Muscle of arm (tissue), 12 donors: Measurements from ENCODE around the gene TCERG1L. TPM values are rescaled to one million over a fixed set of nuclear protein-coding genes. Genes with fewer than 3 reads are reported as not detected.
A peak's percentile ranks its signal among the peaks of the same experiment; 100 is the strongest.

Experiments used
- DNase-seq: peaks from one replicate; pipeline ENCODE4 v3.0.0-alpha.2; 2013
- polyA plus RNA-seq, 12 donors: library from polyadenylated mRNA; unstranded; fragments of 120-200 nt; gene quantifications; one replicate each; pipeline ENCODE4 v1.2.1, GENCODE V29; 2013; ENCODE audit not compliant: insufficient read length in 12 of 12

TCERG1L gene
- polyA plus RNA-seq, 12 donors = 0.07 to 3.0 (median 0.19) TPM; not detected in 2

DNA sequence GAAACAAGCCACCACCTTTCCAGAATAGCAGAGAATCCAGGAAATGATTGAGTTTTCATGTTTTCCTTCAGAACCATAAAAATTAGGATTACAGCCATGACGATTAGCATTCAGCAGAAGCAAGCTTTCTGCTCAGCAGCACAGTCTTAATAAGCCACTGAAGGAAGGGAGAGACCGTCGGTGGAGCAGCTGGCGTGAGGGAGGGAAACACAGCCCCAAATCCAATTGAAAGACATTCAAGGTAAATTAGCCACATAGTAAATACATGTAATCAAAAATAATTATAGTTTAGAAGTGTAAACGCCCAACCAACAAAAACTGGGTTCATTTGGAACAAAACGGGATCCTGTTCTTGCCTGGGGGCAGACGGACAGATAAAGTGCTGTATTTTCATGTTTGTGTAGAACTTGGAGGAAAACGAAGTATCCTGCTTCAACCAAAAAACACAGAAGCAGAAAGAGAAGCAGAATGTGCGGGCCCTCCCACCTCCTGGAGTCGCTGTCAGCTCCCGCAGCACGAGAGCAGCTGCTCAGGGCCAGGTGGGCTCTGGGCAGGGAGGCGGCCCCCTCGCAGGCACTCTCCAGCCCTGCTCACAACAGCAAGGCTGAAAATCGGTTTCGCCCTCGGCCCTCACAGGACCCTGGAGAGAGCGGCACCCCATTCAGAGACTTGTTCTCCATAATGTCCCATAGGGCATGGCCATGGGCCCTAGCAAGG lies 84.9 kb downstream of the TCERG1L start:
- no peak for DNase-seq

DNA sequence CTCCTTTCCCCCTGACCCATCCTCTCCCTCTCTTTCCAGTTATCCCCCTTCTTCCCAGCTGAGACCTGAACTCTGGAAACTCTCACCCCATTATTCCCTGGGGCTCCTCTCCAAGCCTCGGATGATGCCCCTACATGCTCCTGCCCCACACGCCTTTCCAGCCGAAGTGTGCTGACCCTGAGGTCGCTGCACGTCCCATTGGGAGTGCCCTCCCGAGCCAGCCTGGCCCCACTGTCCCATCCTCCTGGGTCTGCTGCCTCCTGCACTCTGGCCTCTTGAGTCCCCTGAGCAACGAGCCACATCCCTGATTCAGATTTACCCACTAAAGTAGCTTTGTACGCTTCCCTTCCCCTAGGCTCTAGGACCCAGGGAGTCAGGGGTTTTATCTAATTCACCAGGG lies 87.4 kb downstream of the TCERG1L start:
- no peak for DNase-seq

DNA sequence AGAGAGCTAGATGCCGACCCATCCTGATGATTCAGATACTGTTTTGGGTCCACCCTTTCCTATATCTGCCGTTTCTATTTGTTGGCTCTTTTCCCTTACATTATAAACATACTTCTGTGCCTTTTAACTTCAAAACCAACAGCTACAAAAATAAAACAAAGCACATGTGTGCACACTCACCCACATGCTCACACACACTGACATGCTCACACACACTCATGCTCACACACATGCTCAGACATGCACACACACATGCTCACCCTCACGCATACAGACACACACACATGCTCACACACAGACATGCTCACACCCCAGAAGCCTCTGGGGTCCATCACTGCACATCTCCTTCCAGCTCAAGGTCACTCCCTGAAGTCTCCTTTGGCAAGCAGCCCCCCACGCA lies 88.1 kb downstream of the TCERG1L start:
- no peak for DNase-seq

DNA sequence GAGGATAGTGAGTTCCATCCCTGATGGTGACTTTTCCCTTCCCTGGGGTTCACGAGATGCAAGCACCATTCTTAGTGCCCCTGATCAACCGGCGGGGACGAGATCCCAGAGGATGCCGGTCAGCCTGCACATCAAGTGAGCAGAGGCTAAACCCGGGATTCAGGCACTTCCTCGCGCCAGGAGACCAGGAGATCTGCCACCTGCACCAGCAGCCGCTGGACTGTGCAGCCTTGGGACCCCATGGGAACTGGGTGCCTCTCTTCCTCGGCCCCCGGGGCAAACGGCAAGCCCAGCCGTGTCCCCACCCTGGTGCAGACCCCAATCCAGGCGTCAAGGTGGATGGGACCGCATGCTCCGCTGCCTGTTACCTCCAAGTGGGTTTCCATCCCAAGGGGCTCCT lies 88.5 kb downstream of the TCERG1L start:
- no peak for DNase-seq

DNA sequence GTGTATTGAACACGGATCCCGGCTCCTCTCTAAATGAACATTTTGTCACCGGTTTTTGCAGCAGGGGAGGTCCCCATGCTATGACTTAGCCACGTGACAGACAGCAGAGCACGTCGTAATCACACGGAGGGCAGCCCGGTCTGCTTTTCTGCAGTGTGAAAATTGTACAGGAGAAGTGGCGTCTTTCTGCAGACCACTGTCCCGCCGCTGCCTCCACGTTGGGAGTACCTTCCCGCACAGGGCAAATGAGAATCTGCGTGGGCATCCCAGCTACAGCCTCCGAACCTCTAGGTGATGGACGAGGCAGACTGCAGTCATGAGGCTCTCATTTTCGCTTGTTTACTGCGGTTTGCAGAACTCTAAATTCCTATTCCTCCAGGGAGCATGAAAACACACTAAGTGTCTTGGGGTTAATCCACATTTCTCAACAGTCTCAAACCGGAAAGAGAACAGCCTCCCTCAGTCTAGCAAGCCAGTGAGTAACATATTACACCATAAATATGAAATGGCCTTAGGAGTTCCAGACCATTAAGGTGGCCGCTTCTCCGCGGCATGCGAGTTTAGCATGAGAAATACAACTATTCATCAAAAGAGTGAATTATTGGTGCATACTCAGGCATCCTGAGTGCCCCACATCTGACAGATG lies 89.8 kb downstream of the TCERG1L start:
- no peak for DNase-seq

DNA sequence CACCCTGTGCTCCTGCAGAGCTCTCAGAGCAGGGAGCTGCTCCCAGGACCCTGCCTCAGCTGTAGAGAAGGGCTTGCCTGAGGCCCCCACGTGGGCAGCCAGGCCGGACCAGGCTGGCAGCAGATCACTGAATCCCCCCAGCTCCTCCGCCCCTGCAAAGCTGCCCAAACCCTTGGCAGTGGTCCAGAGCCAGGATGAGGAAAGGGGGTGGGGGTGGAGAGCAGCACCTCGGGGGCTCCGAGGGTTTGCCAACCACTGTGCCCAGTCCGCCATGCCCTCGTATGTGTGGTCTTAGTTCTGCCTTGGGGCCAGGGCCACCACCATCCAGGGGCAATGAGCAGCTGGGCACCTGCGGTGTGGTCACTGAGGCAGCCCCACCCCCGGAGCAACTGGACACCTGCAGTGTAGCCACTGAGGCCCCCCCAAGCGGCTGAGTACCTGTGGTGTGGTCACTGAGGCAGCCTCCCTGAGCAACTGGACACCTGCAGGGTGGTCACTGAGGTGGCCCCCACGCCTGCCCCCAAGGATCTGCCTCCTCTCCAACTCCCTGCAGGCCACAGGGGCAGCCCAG lies 90.8 kb downstream of the TCERG1L start:
- DNase-seq = no peak

DNA sequence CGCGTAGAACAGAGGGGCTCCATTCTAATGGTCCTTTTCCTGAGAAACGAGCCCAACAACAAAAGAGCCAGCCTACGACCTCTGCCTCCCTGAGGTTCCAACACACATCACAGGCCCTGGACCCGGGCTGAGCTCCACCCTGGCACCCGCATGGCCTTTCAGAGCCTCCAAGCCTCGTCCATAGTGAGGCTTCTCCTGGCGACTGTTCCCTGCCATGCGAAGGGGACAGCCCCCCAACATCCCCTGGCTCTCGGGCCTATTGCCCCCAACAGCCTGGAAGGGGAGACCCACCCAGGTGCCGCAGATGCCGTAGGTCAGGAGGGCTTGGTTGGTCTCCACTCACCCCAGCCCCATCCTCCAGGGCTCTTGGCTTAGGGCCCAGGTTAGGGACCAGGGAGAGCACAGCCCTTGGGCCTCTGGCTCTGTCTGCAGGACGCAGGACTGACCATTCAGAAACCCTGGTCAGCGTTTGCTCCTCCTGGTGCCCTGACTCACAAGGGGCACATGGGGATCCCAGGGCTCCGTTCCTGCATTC lies 91.5 kb downstream of the TCERG1L start:
- DNase-seq = no peak

DNA sequence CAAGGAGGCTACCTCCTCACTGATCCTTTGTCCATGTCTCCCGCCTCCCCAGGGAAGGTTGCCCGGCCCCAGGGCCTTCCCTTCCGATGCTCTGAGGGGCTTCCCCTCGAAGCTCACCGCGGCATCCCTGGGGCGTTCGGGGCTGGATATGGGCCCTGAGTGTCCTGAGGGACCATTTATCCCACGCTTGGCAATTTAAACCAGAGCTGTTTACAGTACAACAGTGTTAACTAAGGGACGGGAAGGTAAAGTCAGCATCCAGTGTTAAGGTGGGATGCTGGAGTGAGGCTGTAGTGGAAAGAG lies 92.0 kb downstream of the TCERG1L start:
- DNase-seq = no peak

DNA sequence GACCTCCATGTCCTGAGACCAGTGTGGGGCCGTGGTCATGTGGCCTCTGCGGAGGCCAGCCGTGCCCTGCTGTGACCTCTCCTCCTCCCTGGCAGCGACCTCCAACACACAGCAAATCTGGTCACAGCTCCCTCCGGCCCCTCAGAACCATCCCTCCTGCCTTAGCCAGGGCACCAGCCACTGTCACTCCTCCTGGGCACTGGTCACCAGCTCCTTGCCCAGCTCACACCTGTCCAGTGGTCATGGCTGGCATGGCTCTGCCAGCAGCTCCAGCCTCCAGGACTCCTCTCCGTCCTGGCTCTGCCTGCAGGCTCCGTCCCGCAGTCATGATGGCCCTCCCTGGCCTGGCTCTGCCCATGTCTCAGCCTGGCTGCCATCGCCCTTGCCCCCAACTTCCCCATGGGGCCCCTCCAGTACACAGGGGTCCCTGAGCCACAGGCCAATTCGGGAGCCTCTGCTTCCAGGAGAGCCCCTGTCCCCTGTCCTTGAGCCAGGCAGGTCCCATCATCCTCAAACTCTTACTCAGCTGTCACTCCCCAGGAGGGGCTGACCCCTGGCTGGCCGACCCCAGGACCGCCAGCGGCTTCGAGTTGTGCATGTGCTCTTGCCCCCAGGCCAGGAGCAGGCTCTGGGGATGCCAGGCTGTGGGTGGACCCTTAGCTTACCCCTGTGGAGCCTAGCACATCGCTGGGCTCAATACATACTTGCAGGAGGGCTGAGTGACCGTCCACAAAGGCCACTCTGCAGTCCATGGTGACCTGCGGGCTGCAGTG lies 92.5 kb downstream of the TCERG1L start:
- DNase-seq = no peak

DNA sequence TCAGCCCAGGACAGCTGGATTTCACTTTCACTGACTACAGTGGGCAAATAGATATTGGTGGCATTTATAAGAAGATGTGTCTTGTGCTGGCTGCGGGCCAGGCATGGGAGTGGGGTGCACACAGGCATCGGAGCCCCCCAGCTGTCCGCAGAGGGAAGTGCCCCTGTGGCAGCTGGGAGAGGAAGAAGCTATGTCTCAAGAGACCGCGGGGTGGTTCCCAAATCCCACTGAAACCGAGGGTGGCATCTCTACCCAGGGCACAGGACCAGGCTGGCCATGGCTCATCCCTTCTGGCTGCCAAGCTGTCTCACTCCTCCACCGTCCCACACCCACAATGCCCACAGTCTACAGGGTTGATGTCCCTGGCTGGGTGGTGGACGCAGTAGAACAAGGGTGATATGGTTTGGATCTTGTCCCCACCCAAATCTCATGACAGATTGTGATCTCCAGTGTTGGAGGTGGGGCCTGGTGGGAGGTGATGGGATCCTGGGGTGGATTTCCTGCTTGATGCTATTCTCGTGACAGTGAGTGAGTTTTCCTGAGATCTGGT lies 94.8 kb downstream of the TCERG1L start:
- no peak for DNase-seq

DNA sequence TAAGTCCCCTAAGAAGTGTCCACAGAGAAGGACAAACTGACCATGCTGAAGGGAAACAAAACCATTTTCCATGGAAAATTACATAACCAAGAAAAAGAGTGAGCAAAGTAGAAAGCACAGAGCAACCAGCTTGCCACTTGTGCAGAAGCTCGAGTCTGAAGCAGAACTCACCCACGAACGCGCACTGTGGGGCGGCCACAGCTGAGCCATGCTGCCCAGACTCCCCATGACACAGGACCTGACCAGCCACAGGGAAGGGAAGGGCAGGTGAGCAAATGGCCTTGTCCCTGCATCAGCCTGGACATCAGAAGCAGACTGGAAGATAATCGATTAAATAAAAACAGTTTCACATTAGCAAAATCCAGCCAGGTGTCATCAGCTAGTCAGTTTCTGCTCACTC lies 95.7 kb downstream of the TCERG1L start:
- no peak for DNase-seq

DNA sequence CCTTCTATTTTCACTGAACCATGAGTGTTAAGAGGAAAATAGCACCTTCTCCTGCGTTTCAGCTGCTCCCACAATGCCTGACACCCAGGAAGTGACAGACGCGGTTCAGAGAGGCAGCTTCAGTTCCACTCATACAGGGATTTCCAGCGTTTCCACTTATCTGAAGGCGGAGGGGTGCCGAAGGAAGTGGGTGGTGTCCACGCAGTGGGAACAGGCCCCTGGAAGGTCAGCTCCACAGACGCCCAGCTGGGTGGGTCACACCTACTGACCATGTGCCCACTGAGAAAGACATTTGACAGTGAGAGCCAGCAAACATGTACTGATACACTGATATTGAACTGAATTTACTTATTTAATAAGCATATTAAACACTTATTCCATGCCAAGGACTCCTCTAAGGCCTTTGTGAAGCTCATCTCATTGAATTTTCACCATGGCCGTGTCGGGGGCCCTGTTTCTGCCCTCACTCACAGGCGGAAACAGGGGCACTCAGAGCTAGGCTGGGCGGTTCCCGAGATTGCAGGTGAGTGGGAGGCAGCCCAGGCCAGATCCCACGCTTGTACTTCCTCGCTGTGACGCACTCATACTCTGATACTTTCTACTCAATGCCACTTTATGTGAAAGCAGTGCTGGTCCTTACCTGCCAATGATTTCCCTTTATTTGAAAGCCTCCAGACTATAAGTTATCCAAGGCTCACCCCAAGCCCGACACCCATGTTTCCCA lies 96.8 kb downstream of the TCERG1L start:
- no peak for DNase-seq

DNA sequence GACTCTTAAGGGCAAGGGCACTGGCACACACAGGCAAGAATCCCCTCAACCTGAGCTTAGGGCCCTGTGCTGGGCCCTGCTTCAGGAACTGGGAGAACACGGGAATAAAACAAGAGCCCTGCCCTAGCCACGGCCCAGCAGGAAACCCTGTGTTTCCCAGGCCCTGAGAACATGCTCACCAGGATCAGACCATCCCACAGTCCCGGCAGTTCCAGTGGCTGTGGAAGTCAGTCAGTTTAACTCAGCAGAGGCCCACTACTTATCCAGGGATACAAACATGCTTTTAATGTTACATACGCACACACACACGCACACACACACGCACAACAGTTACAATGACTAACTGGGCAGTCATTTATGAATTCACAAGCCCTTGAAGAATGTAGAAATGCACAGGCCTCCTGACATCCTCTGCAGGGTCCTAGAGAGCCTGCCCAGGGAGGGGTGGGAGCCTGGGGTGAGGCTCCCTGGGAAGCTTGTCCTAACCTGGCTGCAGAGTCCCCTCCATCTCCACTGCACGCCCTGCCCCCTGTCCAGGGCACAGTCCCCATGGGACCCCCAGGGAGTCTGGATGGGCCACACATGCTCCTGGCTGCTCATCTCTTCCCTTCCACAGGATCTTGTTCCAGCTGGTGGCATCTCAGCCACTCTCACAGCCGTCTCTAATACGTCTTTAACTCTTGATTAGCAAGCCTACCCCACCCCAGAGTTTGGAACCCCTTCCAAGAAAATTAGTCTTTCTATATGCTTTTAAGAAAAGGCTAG lies 97.6 kb downstream of the TCERG1L start:
- no peak for DNase-seq

DNA sequence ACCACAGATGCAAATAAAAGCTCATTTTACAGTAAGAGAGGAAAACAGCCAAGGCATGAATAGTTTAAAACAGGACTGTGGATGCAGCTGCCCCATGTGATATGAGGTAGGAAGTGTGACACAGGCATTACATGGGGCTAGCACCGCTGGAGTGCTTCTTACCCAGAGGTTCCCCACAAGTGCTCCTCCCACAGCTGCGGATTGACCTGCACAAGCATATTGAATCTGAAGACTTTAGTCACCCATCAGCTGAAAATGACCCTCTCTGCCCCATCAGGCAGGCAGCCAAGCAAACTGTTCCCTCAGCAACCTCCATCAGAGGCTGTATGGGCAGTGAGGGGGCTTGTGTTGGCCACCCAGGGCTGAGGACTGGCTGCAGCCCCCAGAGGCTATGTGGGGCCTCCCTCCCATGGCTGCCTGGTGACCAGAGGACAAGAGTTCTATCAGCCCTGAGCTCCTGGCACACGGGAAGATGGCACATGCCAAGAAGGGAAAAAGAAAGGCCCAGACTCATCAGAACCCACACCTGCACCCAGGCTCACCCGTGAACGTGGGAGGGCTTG lies 98.7 kb downstream of the TCERG1L start:
- DNase-seq = no peak

DNA sequence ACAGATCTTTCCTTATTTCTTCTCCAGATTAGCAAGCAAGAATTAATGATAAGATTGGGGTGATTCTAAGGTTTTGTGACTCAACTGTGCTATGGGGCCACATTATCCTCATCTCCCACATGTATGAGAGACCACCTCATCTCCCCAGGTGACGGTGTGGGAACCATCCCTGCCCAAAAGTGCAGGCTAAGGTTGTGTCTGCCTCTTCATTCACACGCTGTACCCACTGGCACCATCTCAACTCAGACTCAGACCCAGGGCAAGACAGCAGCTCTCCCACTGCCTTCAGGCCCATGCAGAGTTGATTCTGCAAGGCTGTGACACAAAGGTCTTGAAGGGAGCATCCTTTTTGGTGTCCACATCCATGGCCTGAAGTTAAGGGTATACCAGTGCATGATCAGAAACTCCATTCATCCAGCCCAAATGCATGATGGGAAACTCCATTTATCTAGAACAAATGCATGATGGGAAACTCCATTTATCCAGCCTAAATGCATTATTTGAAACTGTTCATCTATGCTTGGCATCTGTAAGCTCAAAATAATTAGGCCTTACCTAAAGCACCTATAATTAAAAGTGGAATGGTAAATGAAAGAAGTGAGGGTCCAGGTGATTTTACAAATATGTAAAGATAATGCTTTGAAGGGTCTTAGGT lies 99.4 kb downstream of the TCERG1L start:
- no peak for DNase-seq

DNA sequence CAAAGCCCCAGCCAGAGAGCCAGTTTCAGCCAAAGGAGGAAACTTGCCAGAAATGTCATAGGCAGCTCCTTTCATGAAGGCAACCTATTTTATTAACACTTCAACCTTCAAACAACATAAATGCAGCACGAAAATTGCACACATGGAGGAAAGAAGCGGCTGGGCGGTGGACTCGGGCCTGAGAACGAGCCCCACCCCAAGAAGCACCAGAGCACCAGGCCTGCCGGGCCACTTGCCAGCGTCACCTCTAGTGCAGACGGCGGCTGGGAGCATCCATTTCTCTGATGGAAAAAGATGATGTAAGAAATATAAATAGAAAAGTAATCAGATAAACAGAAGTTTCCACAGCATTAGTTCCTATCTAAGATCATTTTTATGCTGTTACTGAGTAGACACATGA lies 100.0 kb downstream of the TCERG1L start:
- DNase-seq = peak; percentile 4

DNA sequence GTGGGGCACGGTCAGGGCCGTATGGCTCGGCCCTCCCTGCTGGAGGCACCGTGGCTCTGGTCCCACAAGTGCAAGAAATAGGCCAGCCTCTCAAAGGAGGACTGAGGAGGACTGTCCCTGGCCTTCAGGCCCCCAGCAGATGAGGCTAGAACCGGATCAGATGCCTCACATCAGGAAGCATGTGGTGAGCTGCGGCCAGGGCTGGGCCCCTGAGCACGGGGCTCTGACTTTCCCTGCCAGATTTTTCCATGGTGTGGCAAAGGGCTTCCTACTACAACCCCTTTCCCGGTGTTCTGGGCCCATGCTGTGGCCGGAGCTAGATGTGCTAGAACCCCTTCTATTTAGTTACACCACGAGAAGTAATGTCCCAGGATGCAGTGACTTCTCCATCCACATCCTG lies 100.4 kb downstream of the TCERG1L start:
- no peak for DNase-seq

DNA sequence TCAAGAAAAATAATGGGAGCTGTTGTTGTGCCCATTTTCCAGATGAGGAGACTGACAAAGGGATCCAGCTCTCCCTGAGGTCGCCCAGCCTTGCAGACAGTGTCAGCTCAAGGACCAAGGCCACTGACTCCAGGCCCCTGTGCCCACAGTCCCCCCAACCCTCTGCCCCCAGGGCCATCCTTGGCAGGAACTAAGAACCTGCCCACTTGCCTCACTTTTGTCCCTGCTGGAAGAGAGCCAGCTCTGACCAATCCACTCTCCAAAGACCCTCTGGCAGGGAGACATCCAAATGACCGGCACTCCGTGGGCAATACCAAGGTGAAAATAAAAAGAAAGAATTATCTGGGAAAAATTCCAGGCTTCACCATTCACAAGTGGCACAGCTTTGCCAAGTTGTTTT lies 101.3 kb downstream of the TCERG1L start:
- no peak for DNase-seq

DNA sequence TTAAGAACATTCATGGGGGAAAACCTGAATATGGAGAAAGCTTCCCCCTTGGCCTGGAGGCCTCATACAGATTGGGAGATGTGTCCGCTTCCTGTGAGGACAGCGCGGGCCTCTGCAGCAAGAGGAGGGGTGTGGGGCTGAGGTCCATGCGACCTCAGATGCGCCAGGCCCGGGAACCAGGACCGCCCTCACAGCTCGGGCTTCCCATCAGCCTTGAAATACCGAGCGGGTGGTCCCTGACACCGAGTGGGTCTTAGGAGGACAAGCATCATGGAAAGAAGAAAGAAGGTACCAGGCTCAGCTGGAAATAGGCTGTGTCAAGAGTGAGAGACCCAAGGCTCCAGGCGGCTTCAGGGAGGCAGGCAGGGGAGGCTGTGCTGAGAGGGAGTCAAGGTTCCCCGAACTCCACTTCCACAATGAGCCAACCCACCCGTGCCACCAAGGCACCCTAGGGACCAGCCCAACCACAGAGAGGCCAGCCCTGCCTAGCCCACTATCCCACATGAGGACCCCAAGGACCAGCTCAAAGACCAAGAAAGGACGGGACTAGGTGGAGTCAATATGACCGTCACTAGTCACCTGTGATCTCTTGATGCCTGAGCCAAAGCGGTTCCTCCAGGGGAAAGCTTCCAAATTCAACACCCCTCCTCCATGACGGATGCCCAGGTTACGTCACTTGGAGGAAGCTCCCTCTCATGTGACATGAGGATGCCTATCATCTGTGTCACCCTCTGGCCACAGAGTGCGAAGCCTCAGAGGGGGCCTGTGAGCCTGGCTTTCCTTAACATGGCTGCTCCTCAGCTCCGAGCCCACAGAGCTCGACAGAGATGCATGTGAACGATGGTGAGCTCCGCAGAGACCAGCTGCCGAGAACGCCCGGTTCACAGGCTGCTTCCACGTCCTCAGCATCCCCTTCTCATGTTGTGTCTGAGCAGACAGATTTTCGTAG lies 103.7 kb downstream of the TCERG1L start:
- no peak for DNase-seq
